ENCODE data around the gene AKAP13. TPM values are rescaled to one million over a fixed set of nuclear protein-coding genes. Genes with fewer than 3 reads are reported as not detected.

AKAP13 gene
- total and polyA plus RNA-seq, 2 of the 8 experiments (the other 6 are each of a cell fraction or from before 2014, with no cell fraction given) = 14.0 to 46.2 TPM

DNA sequence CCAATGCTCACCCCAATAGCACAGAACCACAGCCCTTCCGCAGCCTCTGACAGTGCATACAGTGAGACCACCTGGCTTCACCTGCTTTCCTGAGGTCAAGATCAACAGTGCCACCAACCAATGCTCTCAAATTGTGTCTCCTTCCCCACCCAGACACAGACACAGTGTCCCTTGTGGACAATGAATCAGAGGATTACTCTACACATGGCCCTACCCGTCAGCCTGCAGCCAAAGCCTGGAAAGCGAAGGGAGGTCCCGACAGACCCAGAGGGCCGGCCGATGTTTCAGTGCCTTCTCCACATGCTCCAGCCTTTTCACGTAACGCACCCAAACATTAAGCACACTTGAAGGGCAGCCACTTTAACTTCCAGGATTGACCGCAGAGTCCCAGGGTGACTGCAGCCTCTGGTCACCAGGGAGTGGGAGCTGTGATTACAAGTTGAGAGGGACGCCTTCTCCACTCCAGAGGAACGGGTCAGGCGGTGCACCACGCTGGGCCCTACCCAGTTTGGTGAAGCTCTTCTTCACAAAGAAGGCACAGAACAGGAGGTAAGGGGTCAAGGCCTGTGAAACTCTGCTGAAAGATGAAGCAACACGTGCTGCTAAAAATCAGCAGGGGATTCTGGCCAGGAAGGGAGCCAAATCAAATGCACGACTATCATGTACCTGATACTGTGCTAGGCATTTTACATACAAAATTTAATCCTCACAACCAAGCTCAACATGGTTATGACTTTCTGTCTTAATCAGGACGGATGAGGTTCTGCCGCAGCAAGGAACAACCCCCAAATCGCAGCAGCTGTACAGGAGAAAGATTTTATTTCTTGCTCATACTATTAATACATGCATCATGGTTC lies 397.1 kb downstream of the AKAP13 start:
- Histone ChIP-seq H4K5ac (ENCODE audit: insufficient read length, low read depth, low read length) (no peak overlapping the region), H3K4me2 (ENCODE audit: insufficient read depth in 1 of 2, low read depth in 2 of 2, low read length in 2 of 2) (no peak overlapping the region), H3K4me3 (ENCODE audit: extremely low read depth in 1 of 4, insufficient read depth in 2 of 4, low read depth in 3 of 4, low read length in 4 of 4) (no peak overlapping the region), H3K14ac (ENCODE audit: insufficient read length) (no peak overlapping the region), H3K79me2 (ENCODE audit: control insufficient read depth in 1 of 2, insufficient read depth in 2 of 2, low read length in 2 of 2) (peaks cover 3 to 91% of the 10 kb centered on the region in 2 experiments; a peak in 3 of 4 replicates), H2AFZ (ENCODE audit: low read length) (no peak overlapping the region), H3K79me1 (ENCODE audit: low read depth, low read length) (peaks cover 48% of the 10 kb centered on the region), H3K4ac (replicated peaks; ENCODE audit: insufficient read length, low read depth, low read length) (peak overlapping the region; percentile 17), H4K91ac (replicated peaks; ENCODE audit: insufficient read length, low read length) (no peak overlapping the region), H3K18ac (ENCODE audit: extremely low read depth, low read length) (no peak overlapping the region), H2BK120ac (replicated peaks; ENCODE audit: low read depth, low read length) (no peak overlapping the region), H2AK5ac (ENCODE audit: low read depth, low read length) (no peak overlapping the region), H3K23ac (ENCODE audit: insufficient read length) (no peak overlapping the region), H2BK20ac (ENCODE audit: low read length) (no peak overlapping the region), H4K20me1 (replicated peaks in 1 of 2; ENCODE audit: control insufficient read depth in 1 of 2, insufficient read depth in 2 of 2, low read length in 2 of 2) (peaks cover 22 to 33% of the 10 kb centered on the region in 2 experiments), H3K27ac (ENCODE audit: low read depth, low read length) (no peak overlapping the region), H2BK12ac (ENCODE audit: low read depth, low read length) (no peak overlapping the region), H2BK5ac (ENCODE audit: low read depth, low read length) (peak overlapping the region; percentile 49), H3K9me3 (ENCODE audit: insufficient read depth in 2 of 2, low read depth in 1 of 2, low read length in 1 of 2) (no peaks in the 10 kb centered on the region), H3K36me3 (ENCODE audit: control insufficient read depth in 2 of 4, insufficient read depth in 4 of 4, low read length in 3 of 4) (no peaks in the 10 kb centered on the region), H3K27me3 (replicated peaks in 1 of 4; ENCODE audit: control insufficient read depth in 3 of 4, extremely low read depth in 1 of 4, insufficient read depth in 3 of 4, low read length in 3 of 4) (no peaks in the 10 kb centered on the region), H3K23me2 (ENCODE audit: low read depth, low read length) (no peaks in the 10 kb centered on the region), H3K4me1 (replicated peaks in 1 of 4; ENCODE audit: control insufficient read depth in 3 of 4, insufficient read depth in 4 of 4, low read length in 3 of 4) (peaks cover 0 to 3% (median 0%) of the 10 kb centered on the region in 4 experiments; a peak in 2 of 7 replicates), H3K9ac (replicated peaks in 1 of 4; ENCODE audit: extremely low read depth in 1 of 4, low read depth in 3 of 4, low read length in 3 of 4) (no peak overlapping the region), H2BK15ac (ENCODE audit: low read length) (no peak overlapping the region), H3K56ac (replicated peaks; ENCODE audit: insufficient read length, low read depth, low read length) (no peak overlapping the region), H4K8ac (ENCODE audit: extremely low read depth, insufficient read depth, low read length) (no peak overlapping the region)
- ChIA-PET CTCF (ENCODE audit: partially characterized antibody) (interaction anchor here (0.7 to 3.0 kb wide), 9 partner anchors 8 to 63 kb away, joined by 3 to 16 read pairs (median 4); partner anchors contain the start of gene KLHL25), POLR2A (ENCODE audit: partially characterized antibody) (interaction anchor here (0.9 to 2.2 kb wide), 2 partner anchors 14 to 17 kb away, joined by 3 to 5 read pairs; no protein-coding TSS in a partner anchor)
- DNase-seq (ENCODE audit: low read depth in 1 of 2, low spot score in 2 of 2) = no peak
- no peak for FAIRE-seq
- WGBS, 2 experiments (ENCODE audit: extremely low coverage in 1 of 2, insufficient coverage in 1 of 2, insufficient read length in 1 of 2, insufficient replicate concordance in 2 of 2, low coverage in 1 of 2, low lambda C conversion rate in 2 of 2, missing lambda C conversion rate in 1 of 2) = 89% methylated on average over 18 of the region's 18 CpGs; no CpG with 5 or more reads in 1 of the 2 experiments
- no peak for TF ChIP-seq NANOG (IDR thresholded peaks at IDR 0.05; ENCODE audit: insufficient read depth, low read depth, low read length, poor library complexity, severe bottlenecking)
- TF ChIP-seq CBX5 (IDR thresholded peaks at IDR 0.05; ENCODE audit: low read depth, low read length) = no peak
- no peak for TF ChIP-seq GTF2F1 (IDR thresholded peaks at IDR 0.05; ENCODE audit: borderline replicate concordance, low read depth, low read length)
- no peak for TF ChIP-seq JUND (IDR thresholded peaks at IDR 0.05; ENCODE audit: low read length)
- no peak for TF ChIP-seq ASH2L (IDR thresholded peaks at IDR 0.05; ENCODE audit: low read length)
- TF ChIP-seq HDAC2 (IDR thresholded peaks at IDR 0.05; ENCODE audit: borderline replicate concordance in 1 of 2, low read depth in 2 of 2, low read length in 2 of 2) = no peak
- TF ChIP-seq, protein P1, sequence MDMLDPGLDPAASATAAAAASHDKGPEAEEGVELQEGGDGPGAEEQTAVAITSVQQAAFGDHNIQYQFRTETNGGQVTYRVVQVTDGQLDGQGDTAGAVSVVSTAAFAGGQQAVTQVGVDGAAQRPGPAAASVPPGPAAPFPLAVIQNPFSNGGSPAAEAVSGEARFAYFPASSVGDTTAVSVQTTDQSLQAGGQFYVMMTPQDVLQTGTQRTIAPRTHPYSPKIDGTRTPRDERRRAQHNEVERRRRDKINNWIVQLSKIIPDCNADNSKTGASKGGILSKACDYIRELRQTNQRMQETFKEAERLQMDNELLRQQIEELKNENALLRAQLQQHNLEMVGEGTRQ (IDR thresholded peaks at IDR 0.05; ENCODE audit: low read length) = no peak
- TF ChIP-seq JUN (IDR thresholded peaks at IDR 0.05; ENCODE audit: low read depth, low read length) = no peak
- TF ChIP-seq TAF1 (IDR thresholded peaks at IDR 0.05; ENCODE audit: low read depth, low read length) = no peak

Data from H1 (cell line).